Retina (tissue), 1 donor: ENCODE results near the gene MYO9B.

ENCODE experiments used
- DNase-seq: peaks from one replicate; pipeline ENCODE4 v3.0.0-alpha.2; 2016

Gene MYO9B, protein sequence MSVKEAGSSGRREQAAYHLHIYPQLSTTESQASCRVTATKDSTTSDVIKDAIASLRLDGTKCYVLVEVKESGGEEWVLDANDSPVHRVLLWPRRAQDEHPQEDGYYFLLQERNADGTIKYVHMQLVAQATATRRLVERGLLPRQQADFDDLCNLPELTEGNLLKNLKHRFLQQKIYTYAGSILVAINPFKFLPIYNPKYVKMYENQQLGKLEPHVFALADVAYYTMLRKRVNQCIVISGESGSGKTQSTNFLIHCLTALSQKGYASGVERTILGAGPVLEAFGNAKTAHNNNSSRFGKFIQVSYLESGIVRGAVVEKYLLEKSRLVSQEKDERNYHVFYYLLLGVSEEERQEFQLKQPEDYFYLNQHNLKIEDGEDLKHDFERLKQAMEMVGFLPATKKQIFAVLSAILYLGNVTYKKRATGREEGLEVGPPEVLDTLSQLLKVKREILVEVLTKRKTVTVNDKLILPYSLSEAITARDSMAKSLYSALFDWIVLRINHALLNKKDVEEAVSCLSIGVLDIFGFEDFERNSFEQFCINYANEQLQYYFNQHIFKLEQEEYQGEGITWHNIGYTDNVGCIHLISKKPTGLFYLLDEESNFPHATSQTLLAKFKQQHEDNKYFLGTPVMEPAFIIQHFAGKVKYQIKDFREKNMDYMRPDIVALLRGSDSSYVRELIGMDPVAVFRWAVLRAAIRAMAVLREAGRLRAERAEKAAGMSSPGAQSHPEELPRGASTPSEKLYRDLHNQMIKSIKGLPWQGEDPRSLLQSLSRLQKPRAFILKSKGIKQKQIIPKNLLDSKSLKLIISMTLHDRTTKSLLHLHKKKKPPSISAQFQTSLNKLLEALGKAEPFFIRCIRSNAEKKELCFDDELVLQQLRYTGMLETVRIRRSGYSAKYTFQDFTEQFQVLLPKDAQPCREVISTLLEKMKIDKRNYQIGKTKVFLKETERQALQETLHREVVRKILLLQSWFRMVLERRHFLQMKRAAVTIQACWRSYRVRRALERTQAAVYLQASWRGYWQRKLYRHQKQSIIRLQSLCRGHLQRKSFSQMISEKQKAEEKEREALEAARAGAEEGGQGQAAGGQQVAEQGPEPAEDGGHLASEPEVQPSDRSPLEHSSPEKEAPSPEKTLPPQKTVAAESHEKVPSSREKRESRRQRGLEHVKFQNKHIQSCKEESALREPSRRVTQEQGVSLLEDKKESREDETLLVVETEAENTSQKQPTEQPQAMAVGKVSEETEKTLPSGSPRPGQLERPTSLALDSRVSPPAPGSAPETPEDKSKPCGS (N-terminal part only)

DNA sequence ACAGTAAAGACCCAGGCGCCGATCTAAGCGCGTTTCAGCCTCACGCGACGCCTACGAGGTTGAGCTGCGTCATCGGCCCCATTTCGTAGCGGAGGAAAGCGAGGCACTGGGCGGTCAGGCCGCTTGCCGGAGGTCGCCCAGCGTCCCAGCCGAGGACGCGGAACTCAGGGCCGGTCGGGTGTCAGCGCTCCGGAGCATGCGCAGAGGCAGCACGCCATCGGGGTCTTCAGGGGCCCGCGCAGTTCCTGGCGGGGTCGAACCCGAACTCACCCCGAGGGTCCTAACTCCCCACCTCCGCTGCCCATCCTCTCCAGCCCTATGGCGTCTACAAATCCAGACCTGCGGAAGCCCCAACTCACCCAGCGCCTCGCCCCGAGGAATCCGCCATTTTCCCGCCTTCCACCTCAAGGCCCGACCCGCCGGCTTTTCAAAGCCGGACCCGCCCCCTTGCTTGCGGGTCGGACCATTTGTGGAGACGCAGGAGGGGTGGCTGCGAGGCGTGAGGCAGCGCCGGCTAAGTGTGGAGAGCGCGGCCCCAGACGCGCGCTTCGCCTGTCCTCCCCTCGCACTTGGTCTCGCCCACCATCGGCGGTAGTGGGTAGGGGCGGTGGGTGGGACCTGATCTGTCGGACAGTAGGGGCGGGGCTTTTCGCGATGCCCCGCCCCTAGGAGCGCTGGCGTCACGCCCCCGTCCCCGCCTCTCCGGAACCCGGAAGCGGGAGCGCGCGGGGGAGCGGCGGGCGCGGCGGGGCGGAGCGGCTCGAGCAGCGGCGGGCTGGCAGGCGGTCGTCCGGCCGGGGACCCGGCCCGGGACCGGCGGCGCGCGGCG is at the start of gene MYO9B, which contains the start of gene HAUS8:
MYO9B (plus strand) TSS at position 743 of the 829 bp plus-strand sequence. CDS start 25,941 bp downstream, outside the sequence.
HAUS8 (minus strand) TSS at position 418 of the 829 bp plus-strand sequence; CDS start at position 388, 30 bp downstream.
- DNase-seq = peak; percentile 100

DNA sequence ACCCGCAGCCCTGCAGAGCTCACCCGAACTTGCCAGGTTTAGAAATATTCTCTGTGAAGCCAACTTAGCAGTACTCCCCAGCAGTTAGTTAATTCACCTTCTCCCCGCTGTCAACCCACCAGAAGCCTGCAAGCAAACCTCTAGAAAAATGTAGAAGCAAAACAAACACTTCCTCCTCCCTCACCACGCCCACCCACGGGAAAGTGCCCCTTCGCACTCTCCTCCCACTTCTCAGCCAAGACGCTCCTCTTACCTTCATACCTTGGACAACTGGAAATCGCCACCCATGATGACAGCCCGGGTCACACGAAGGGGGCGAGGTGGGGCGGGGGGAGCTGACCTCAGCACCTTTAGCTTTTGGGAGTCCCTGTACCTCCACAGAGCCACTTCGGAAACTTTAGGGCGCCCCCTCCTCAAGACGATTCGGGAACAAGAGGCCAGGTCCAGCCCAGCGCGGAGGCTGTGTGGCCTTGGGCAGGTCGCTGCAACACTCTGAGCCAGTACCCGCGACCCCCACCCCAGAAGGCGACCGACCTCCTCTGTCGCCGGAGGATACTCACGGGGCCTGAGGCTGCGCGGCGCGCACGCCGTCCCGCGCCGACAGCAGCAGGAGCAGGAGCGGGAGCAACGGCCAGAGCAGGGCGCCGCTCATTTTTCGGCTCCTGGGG is 49.5 kb upstream of the MYO9B start:
- peak; percentile 61 for DNase-seq

DNA sequence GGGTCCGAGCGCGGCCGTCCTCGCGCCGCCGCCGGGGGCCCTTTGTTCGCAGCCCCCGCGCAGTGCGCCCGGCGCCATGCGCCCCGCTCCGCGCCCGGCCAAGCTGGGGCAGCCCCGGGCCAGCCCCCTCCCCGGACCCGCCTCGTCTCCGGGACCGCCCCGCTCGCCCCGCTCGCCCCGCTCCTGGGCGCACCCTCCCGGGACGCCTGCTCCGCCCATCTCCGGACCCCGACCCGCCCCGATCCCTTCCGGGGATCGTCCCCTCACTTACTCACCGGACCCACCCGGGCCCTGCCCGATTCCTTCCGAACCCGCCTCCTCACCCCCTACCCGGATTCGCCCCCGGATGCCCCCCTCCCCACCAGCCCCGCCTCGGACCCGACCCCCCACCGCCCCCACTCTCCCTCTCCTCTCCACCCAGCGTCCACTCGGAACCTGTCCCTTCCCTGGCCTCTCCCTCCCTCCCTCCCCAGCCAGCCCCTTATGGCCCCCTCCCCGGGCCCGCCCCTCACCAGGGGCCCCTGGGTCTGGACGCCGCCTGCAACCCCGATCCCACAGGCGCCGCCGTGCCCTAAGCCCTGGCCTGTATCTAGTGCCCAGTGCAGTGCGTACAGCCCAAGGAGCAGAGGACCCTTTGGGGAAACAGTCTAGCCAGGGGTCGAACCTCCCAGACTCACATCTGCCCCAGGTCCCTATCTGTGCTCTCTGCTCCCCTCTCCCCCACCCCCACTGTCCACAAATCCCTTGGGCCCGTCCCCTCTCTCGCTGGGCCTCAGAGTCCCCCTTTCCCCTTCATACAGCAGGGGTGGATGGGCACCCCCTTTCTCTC is 48.7 kb upstream of the MYO9B start, which contains the start of gene CPAMD8:
CPAMD8 (minus strand) TSS at position 105 of the 829 bp plus-strand sequence. CDS start 168 bp downstream, outside the sequence.
- no peak for DNase-seq

DNA sequence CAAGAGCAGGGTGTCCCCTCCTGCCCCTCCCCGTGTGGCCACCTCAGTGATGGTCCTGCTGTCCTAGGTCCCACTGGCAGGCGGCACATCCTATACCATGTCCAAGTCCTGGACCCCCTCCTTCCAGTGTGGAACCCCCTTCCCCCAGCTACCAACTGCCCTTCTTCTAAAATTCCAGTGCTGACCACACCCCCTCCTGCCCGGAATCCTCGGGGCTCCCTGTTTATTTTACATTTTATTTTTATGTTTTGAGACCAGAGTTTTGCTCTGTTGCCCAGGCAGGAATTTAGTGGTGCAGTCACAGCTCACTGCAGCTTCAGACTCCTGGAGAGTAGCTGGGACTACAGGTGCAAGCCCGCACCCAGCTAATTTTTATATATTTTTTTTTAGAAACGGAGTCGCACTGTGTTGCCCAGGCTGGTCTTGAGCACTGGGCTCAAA is 48.0 kb upstream of the MYO9B start:
- DNase-seq = no peak

DNA sequence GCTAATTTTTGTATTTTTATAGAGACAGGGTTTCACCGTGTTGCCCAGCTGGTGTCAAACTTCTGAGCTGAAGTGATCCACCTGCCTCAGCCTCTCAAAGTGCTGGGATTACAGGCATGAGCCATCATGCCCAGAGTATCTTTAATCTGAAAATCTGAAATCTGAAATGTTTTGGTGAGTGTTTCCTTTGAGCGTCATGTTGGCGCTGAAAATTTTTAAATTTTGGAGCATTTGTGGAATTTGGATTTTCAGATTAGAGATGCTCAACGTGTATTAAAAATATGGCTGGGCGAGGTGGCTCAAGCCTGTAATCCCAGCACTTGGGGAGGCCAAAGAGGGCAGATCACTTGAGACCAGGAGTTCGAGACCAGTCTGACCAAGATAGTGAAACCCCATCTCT is 43.8 kb upstream of the MYO9B start:
- DNase-seq = no peak

DNA sequence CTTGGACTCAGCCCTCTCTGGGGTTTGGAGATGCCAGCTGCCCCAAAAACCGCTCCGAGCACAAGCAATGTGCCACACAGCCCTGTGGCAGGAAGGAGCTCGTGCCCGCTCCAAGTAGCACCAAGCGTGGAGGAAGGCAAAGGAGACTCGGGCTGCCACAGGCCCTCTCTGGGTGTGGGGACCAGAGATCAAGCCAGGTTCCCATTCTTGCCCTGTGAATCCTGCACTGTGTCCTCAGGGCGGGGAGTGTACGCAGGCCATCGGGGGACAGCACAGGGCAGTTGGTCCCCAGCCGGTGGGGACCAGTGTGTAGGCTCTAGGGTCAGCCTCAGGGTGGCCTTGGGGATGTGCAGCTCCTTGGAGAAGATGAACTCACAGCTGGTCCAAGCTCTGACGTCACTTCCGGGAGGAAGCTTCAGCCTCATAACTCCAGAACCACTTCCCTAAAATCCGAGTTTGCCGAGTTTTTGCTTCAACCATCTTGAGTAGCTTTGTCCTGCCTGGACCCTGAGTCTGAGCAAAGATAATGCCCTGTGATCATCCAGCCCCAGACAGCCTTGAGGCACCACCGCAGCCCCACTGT is 39.6 kb upstream of the MYO9B start:
- no peak for DNase-seq

DNA sequence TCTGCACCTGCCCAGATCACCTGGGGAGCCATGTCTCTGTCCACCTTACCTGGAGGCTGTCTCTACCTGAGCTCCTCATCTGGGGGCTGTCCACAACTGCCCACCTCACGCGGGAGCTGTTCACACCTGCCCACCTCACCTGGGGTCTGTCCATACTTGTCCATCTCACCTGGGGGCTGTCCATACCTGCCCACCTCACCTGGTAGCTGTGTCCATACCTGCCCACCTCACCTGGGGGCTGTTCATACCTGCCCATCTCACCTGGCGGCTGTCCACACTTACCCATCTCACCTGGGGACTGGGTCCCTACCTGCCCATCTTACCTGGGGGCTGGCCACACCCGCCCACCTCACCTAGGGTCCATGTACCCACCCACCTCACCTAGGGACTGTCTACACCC is 38.9 kb upstream of the MYO9B start:
- DNase-seq = no peak

DNA sequence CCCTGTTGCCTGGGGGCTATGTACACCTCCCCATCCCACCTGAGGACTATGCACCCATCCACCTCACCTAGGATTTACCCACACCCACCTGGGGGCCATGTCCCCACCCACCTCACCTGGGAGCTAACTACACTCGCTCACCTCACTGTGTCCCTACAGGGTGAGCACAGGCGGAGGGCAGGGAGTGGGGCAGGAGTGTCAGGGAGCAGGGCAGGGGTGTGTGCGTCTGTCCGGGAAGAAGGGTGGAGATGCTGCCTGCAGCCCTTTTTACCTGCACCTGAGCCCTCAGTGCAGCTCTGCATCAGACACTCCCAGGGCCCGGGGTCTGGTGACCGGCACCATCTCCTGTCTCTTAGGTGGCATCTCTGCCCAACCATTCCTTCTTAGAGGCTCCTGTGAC is 38.4 kb upstream of the MYO9B start:
- no peak for DNase-seq

DNA sequence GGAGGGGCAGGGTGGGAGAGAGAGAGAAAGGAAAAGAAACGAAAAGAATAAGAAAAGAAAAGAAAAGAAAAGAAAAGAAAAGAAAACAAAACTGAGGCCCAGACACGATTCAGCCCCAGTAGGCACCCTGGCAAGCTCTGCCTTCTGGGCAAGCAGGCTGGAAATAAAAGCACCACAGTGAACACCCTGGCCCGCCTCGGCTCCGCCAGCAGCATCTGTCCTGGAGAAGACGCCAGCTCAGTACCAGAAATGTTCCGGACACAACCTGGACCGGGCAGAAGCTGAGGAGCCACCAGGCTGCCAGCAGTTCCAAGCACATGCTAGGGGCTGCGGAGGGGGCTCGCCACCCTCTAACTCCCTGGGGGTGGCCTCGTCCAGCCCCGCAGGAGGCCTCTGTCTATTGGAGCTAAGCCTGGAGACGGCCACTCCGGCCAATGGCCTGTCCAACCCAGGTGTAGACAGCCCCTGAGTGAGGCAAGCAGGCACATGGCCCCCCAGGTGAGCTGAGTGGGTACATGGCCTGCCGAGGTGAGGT is 37.5 kb upstream of the MYO9B start:
- no peak for DNase-seq

DNA sequence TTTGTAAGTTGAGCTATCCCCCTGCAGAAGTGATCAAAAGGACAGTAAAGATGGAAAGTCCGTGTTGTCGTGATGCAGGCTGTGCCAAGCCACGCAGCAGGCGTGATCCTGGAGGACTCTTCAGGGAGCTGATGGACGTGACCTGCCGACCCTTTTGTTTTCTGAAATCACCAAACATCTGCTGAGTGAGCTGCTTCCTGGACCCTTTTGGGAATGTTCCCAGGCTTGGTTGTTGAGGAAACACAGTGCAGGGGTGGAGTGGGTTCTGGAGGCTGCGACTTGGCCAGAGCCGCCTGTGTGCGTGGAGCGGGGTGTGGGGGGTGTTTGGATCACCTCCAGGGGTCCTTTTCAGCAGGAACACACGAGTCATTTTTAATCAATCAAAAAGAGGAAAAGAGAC is 33.6 kb upstream of the MYO9B start:
- peak; percentile 75 for DNase-seq

DNA sequence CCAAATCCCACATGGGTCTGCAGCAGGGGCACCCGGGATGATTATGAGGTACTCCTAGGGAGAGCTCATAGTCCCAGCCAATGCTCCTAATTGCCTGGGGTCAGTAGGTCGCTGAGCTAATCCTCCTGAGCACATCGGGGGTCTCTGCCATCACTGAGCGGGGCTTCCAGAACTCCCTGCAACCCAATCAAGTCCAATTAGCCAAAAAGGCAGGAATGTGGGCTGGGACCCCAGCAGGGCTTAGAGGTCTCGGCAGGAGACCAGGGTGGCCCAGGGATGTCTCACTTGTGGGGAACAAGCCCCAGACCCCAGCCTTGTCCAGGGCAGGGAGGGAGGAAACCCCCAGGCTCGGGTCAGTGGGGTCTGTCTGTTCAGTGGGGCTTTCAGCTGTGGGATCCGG is 31.8 kb upstream of the MYO9B start:
- DNase-seq = peak; percentile 70

DNA sequence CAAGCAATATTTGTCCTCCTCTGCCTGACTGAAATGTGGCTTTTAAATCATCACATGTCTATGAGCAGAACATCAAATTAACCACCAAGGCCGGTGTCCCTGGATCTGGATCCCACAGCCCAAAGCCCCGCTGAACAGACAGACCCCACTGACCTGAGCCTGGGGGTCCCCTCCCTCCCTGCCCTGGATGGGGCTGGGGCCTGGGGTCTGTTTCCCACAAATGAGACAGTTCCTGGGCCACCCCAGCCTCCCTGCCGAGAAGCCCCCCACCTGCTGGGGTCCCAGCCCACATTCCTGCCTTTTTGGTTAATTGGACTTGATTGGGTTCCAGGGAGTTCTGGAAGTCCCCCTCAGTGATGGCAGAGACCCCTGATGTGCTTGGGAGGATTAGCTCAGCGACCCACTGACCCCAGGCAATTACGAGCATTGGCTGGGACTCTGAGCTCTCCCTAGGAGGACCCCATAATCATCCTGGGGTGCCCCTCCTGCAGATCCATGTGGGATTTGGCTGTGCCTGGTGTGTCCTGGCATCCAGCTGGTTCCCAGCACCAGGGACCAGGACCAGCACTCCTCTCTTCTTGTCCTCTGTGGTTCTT is 29.6 kb upstream of the MYO9B start:
- no peak for DNase-seq

DNA sequence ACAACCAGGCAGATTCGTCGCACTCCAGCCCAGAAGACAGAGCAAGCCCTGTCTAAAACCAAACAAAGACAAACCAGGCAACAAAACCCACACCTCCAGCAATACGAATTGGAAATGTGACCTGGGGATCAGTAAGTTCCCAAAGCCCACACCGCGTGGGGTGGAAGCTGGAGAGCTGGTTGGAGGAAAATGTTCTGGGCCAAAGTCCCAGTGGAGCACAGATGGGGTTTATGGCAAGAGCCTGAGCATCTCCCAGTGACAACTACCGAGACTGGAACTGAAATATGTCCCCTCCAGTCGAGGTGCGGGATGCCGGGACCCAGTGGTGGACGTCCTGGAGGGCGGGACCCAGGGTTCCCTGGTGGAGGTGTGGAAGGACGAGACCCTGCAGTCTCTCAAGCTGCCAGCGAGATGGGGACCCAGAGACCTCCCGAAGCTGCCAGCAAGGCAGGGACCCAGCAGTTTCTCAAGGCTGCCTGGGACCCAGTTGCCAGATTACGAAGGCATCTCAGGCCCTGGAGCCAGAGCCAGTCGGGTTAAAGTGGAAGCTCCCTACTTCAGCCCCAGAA is 26.6 kb upstream of the MYO9B start:
- DNase-seq = no peak

DNA sequence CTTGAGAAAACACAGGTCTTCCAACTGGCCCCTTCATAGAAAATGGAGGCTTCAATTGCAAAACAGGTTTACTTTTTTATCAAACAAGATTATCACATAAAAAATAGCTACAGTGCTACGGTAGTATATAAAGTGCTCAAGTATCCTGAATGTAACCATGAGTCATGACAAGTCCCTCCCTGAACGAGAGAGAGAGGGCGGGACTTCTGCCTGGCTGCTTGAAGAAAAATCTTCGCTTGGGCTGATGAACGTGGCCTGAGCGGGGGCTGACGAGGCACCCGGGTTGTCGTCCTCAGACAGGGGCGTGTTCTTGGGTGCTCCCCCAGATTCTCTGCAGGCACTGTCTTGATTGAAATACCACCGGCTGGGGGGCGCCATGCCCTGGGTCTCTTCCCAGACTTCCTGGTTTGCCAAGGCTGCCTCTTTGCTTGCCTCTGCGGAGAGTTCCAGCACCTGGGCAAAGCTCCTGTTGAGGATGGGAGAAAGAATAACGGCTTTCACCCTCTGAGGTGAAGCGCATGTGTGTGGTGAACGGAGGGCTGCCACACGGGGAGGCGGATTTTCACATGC is 25.8 kb upstream of the MYO9B start:
- DNase-seq = no peak

DNA sequence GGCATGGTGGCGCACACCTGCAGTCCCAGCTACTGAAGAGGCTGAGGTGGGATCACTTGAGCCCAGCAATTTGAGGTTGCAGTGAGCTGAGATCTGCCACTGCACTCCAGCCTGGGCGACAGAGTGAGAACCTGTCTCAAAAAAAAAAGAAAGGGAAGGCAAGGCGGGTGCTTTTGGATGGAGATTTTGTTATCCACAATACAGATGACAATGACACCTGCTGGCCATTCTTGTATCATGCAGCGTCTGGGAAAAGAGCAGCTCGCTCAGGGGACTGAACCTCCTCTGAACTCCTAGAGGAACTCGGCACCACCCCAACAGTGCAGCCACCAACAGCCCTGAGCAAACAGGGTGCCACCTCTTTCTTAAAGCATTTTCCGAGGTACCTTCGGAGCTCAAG is 23.1 kb upstream of the MYO9B start:
- DNase-seq = peak; percentile 69

DNA sequence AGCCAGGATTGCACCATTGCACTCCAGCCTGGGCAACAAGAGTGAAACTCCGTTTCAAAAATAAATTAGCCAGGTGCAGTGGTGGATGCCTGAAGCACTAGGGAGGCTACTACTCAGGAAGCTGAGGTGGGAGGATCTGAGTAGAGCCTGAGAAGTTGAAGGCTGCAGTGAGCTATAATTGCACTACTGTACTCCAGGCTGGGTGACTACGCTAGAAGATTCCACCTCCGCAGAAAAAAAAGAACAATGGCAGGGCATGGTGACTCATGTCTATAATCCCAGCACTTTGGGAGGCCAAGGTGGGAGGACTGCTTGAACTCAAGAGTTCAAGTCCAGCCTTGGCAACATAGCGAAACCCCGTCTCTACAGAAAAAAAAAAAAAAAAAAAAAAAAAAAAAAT is 20.8 kb upstream of the MYO9B start:
- DNase-seq = no peak

DNA sequence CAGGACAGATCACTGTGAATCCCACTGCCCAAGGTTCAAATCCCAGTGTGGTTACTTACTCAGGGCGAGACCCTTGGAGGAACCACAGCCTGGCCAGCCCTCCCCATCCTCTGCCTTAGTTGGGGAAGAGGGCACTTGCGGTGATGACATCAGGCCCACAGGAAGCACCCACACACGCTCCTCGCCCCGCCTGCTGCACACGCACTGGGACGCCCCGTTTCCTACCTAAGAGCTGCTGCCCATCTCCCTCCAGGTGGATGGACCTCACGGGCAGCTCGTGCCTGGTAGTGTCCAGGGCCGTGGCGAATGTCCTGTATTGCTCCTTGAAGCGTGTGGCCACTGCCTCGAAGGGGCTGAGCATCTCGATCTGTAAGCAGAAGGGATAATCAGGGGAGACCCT is 19.9 kb upstream of the MYO9B start:
- no peak for DNase-seq

DNA sequence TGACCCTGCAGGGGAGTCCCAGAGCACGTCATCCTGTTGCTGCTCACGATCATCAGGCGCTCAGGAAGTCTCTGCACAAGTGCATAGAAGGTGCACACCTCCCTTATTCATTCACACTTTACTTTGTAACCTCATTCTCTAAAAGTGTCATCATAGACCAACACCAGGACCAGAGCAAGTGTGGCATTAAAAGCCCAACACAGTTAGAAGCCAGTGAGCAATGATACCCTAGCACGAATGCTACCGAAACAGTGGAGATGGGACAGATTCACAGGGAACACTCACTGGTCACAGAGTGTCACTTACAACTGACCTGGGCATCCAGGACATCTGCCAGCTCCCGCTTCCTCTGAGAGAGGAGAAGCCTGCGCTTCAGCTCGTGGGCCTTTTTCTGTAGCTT is 17.3 kb upstream of the MYO9B start:
- DNase-seq = no peak
